Neural cell (in vitro differentiated cells): ENCODE measurements around the gene MATN3.

Experiments
- CTCF ChIP-seq: fragments of 450-650 bp; IDR thresholded peaks from 2 replicates; pipeline ENCODE4 v1.5.1; 2014; ENCODE audit warnings: antibody characterized with exemption, mild to moderate bottlenecking, moderate library complexity; ENCODE audit not compliant: poor library complexity, severe bottlenecking
- EP300 ChIP-seq: fragments of 450-650 bp; conservative IDR thresholded peaks from 2 replicates; pipeline ENCODE4 v1.6.1; 2014; ENCODE audit warnings: antibody characterized with exemption, mild to moderate bottlenecking, moderate library complexity; ENCODE audit not compliant: poor library complexity, severe bottlenecking
- EZH2 ChIP-seq: fragments of 200-600, 300-800 bp; shearing (Covaris generic), sonication (generic); IDR thresholded peaks from 2 replicates; pipeline ENCODE4 v1.6.1; 2014; ENCODE audit warnings: antibody characterized with exemption, low read length, borderline replicate concordance, mild to moderate bottlenecking; ENCODE audit not compliant: insufficient read depth, poor library complexity, severe bottlenecking
- MXI1 ChIP-seq: fragments of 450-650 bp; conservative IDR thresholded peaks from 2 replicates; pipeline ENCODE4 v1.6.1; 2014; ENCODE audit warnings: antibody characterized with exemption, mild to moderate bottlenecking; ENCODE audit not compliant: poor library complexity, severe bottlenecking
- POLR2AphosphoS5 ChIP-seq: IDR thresholded peaks from 2 replicates; pipeline ENCODE4 v1.6.1; 2012
- RAD21 ChIP-seq: fragments of 450-650 bp; conservative IDR thresholded peaks from 2 replicates; pipeline ENCODE4 v1.6.1; 2014; ENCODE audit warnings: antibody characterized with exemption, mild to moderate bottlenecking, moderate library complexity
- REST ChIP-seq: IDR thresholded peaks from 2 replicates; pipeline ENCODE4 v1.6.1; 2012; ENCODE audit warnings: borderline replicate concordance
- SMC3 ChIP-seq: fragments of 450-650 bp; conservative IDR thresholded peaks from 2 replicates; pipeline ENCODE4 v1.6.1; 2014; ENCODE audit warnings: antibody characterized with exemption, mild to moderate bottlenecking, moderate library complexity; ENCODE audit not compliant: poor library complexity
- TAF1 ChIP-seq: IDR thresholded peaks from 2 replicates; pipeline ENCODE4 v1.6.1; 2012; ENCODE audit warnings: low read depth

DNA sequence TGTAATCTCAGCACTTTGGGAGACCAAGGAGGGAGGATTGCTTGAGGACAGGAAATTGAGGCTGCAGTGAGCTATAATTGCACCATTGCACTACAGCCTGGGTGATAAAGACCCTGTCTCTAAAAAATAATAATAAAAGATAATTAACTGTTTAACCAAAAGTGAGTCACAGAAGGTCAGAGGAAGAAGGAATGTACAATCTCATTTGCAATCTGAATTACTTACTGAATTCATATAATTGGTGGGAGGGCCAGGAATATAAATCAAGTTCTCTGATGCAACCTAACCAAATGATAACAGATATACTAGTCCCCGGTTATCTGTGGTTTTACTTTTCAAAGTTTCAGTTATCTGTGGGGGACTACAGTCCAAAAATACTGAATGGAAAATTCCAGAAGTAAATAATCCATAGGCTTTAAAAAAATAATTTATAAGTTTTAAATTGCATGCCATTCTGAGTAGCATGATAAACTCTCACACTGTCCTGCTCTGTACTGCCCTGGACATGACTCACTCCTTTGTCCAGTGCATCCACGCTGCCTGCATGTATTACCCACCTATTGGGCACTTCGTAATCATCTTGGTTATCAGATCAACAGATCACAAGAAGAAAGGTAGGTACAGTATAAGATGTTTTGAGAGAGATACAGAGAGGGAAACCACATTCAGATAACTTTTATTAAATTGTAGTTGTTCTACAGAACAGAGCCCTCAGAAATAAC, 12.8 kb upstream of the MATN3 start:
- TF ChIP-seq RAD21 (no peak), EZH2 (no peak), CTCF (no peak), EP300 (no peak), MXI1 (no peak), POLR2AphosphoS5 (no peak), SMC3 (no peak), TAF1 (no peak), REST (no peak)
